ENCODE measurements around the gene ANTKMT. TPM values are rescaled to one million over a fixed set of nuclear protein-coding genes. Genes with fewer than 3 reads are reported as not detected.

The ANTKMT gene
- total RNA-seq, 4 donors from 2014 or later = 6.2 to 21.1 (median 19.1) TPM

DNA sequence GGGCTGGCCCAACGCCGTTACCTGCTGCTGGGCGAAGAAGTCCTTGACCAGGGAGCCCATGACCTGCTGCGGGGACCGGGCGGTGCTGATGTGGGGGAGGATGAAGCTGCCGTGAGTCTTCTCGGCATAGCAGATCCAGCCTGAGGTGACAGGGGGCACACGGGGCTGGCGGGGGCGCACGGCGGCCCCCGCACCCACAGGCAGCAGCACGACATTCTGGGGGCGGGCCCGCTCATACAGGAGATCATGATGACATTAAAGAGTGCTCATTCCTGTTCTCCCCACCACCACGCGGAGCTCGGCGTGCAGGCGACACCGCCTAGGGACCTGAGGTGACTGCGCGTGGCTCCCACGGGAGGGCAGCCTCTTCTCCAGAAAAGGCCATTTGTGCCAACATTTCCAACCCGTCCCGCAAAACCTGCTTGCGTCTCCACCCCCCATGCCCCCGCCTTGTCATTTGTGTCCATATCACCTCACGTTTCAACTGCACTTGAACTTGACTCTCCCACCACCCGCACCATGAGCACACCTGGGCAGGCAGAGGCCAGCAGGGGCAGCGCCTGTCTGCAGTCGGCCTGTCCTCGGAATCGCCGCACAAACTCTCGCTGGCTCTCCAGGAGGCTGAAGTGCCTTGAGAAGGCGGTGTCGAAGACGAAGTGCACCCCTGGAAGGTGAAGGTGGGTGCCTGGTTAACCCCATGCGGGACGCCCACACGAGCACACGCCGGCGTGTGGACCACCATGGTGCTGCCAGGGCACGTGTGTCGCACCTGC lies 13.4 kb downstream of the ANTKMT start:
- no peak for TF ChIP-seq POLR2A (IDR thresholded peaks at IDR 0.05)
- TF ChIP-seq, protein P1, sequence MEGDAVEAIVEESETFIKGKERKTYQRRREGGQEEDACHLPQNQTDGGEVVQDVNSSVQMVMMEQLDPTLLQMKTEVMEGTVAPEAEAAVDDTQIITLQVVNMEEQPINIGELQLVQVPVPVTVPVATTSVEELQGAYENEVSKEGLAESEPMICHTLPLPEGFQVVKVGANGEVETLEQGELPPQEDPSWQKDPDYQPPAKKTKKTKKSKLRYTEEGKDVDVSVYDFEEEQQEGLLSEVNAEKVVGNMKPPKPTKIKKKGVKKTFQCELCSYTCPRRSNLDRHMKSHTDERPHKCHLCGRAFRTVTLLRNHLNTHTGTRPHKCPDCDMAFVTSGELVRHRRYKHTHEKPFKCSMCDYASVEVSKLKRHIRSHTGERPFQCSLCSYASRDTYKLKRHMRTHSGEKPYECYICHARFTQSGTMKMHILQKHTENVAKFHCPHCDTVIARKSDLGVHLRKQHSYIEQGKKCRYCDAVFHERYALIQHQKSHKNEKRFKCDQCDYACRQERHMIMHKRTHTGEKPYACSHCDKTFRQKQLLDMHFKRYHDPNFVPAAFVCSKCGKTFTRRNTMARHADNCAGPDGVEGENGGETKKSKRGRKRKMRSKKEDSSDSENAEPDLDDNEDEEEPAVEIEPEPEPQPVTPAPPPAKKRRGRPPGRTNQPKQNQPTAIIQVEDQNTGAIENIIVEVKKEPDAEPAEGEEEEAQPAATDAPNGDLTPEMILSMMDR (IDR thresholded peaks at IDR 0.05) = no peak
- intact Hi-C loops (cut with DNase I; ENCODE audit: low total_unique reads) = no loop called here
- Histone ChIP-seq H3K36me3 (no peaks in the 10 kb centered on the region), H3K4me3 (no peak overlapping the region), H3K27me3 (no peaks in the 10 kb centered on the region), H3K4me1 (no peaks in the 10 kb centered on the region), H3K9me3 (no peaks in the 10 kb centered on the region), H3K27ac (no peak overlapping the region)
- no peak for DNase-seq

DNA sequence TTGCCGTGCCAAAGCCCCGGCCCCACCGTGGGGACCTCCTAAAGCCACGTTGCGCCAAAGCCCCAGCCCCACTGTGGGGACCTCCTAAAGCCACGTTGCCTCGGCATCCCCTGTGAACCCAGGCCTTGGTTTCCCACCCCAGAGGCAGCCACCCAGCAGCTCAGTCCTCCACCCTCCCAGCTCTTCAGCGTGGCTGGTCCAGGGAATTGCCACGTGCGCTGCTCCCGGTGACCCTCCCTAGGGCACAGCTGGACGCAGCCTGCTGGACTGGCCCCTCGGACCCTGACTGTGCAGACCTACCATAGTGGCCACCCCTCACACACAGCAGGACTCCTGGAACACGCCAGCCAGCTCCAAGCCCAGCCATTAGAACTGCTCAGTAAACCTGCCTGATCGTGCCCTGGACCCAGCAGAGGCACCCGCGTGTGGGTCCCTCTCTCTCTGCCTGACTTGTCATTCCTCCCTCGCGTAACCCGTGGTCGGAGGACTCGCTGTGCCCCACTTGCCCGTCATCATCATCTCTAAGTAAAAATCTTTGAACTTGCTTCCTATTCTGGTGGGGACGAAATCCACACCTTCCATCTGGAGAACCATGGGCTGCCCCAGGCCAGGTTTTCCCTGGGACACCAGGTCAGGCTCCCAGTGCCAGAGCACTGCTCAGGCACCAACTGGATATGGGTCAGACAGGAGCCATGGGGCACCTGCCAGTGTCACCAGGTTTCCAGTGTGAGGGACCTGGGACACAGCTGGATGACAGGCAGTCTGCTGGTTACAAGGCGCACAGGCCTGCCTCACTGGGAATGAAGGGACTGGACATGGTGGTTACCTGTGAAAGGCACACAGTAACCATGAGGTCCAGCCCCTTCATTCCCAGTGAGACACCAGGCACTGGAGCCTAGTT lies 14.3 kb downstream of the ANTKMT start:
- Histone ChIP-seq H3K27me3 (no peaks in the 10 kb centered on the region), H3K36me3 (no peaks in the 10 kb centered on the region), H3K4me3 (no peak overlapping the region), H3K9me3 (no peaks in the 10 kb centered on the region), H3K4me1 (peaks cover 0 to 8% of the 10 kb centered on the region in 2 donors), H3K27ac (no peak overlapping the region)
- intact Hi-C loops (cut with DNase I; ENCODE audit: low total_unique reads) = no loop called here
- no peak for DNase-seq
- TF ChIP-seq, protein P1 (IDR thresholded peaks at IDR 0.05) = no peak
- no peak for TF ChIP-seq POLR2A (IDR thresholded peaks at IDR 0.05)

DNA sequence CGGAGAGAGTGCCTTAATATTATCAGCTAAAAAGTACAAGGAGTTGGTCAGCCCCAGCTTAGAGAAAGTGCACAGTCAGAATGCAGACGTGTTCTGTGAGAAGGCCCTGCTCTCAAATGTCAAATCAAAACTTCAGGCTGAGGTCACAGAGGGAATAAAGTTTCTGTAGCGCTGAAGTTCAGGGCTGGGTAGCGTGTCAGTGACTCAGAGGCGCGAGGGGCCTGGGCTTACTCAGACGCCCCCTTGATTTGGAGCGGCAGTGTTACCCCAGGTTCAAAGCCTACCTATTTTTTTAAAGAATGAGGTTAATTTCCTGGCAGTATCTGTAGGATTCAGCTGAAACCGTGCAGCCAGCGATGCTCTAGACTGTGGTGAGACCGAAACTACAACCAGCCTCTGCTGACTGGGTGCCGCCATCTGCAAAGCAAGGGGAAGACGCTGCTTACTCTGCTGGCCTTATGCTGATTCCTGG lies 15.1 kb downstream of the ANTKMT start:
- no peak overlapping the region for H3K27ac ChIP-seq
- H3K4me3 ChIP-seq = no peak overlapping the region
- no peak for DNase-seq
- H3K9me3 ChIP-seq = no peaks in the 10 kb centered on the region
- H3K27me3 ChIP-seq = no peaks in the 10 kb centered on the region
- intact Hi-C loops (cut with DNase I; ENCODE audit: low total_unique reads) = no loop called here
- H3K4me1 ChIP-seq = peaks cover 0 to 10% of the 10 kb centered on the region in 2 donors
- TF ChIP-seq POLR2A (IDR thresholded peaks at IDR 0.05) = no peak
- TF ChIP-seq, protein P1 (IDR thresholded peaks at IDR 0.05) = no peak
- H3K36me3 ChIP-seq = no peaks in the 10 kb centered on the region

DNA sequence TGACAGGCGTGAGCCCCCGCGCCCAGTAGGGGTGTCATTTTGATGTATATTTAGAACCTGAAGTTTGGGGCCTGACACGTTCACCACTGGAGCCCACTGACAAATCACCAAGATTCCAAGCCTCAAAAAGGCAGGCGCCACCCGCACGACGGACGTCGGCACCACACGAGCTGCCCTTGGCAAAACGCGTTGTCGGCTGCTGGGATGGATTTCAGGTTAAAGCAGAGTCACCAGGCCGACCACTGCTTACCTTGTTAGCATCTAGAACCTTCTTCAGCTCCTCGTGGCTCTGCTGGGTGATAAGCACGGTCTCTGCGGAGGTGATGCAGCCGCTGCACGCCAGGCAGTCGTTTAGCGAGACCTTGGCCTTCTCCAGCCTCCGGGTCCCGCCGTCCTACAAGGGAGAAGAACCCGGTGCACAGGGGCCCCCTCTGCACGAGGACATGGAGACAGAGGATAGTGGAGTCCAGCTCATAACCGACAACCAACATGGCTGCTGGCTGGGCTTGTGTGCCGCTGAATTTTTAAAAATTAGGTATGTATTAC lies 16.1 kb downstream of the ANTKMT start:
- no peaks in the 10 kb centered on the region for H3K36me3 ChIP-seq
- TF ChIP-seq, protein P1 (IDR thresholded peaks at IDR 0.05) = no peak
- no peak for TF ChIP-seq POLR2A (IDR thresholded peaks at IDR 0.05)
- no peaks in the 10 kb centered on the region for H3K9me3 ChIP-seq
- H3K27me3 ChIP-seq = no peaks in the 10 kb centered on the region
- no peak for DNase-seq
- H3K4me1 ChIP-seq = peaks cover 0 to 12% of the 10 kb centered on the region in 2 donors
- no peak overlapping the region for H3K4me3 ChIP-seq
- H3K27ac ChIP-seq = no peak overlapping the region
- intact Hi-C loops (cut with DNase I; ENCODE audit: low total_unique reads) = no loop called here
